ENCODE measurements around the gene TRMT1L. TPM values are rescaled to one million over a fixed set of nuclear protein-coding genes. Genes with fewer than 3 reads are reported as not detected.

TRMT1L gene
- total and polyA plus RNA-seq, 2 experiments from 2014 or later, result 18.3 to 28.3 TPM

DNA sequence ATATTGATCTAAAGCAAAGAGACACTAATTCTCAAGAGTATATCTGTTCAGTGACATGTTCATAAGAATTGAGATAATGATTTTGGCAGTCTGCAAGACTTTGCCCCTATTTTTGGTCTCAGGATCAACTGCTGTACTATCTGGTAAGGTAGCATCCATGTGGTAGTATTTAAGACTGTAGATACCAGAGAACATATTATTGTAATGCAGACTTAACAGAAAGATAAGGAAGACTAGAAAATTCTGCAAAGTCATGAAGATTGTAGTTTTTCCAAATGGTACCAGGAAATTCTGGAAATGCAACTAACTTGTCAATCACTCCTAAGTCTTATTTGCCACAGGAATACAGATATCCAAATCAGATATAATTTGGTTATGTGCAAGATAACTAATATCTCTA, 76.3 kb downstream of the TRMT1L start:
- TF ChIP-seq, protein P1, sequence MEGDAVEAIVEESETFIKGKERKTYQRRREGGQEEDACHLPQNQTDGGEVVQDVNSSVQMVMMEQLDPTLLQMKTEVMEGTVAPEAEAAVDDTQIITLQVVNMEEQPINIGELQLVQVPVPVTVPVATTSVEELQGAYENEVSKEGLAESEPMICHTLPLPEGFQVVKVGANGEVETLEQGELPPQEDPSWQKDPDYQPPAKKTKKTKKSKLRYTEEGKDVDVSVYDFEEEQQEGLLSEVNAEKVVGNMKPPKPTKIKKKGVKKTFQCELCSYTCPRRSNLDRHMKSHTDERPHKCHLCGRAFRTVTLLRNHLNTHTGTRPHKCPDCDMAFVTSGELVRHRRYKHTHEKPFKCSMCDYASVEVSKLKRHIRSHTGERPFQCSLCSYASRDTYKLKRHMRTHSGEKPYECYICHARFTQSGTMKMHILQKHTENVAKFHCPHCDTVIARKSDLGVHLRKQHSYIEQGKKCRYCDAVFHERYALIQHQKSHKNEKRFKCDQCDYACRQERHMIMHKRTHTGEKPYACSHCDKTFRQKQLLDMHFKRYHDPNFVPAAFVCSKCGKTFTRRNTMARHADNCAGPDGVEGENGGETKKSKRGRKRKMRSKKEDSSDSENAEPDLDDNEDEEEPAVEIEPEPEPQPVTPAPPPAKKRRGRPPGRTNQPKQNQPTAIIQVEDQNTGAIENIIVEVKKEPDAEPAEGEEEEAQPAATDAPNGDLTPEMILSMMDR (IDR thresholded peaks at IDR 0.05; ENCODE audit: low read depth, low read length), result no peak
- Histone ChIP-seq H3K27me3 (no peaks in the 10 kb centered on the region), H3K9me3 (ENCODE audit: low read depth) (no peaks in the 10 kb centered on the region), H3K4me1 (ENCODE audit: low read depth) (no peaks in the 10 kb centered on the region), H3K4me3 (no peak overlapping the region), H3K36me3 (no peaks in the 10 kb centered on the region), H3K27ac (no peak overlapping the region)
- no peak for DNase-seq (ENCODE audit: low read depth in 1 of 2, low spot score in 1 of 2)

DNA sequence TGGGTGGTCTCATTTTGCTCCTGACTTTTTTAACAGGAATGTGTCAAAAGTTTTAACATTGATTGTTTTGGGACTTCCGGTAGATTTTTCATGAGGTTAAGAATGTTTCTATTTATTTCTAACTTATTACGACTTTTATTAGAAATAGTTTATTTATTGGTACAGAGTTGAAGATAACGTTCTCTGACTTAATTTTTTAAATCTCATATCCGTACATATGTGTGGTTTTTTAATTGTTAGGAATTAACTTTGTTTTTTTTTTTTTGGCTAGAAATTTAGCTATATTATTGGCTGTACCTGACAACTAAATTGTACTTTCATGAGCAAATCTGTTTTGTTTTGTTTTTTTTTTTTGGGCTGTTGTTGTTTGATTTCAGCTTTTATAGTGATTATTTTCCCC, 79.4 kb downstream of the TRMT1L start:
- no peaks in the 10 kb centered on the region for H3K9me3 ChIP-seq (ENCODE audit: low read depth)
- H3K4me3 ChIP-seq, result no peak overlapping the region
- H3K27ac ChIP-seq, result no peak overlapping the region
- H3K4me1 ChIP-seq (ENCODE audit: low read depth), result no peaks in the 10 kb centered on the region
- DNase-seq (ENCODE audit: low read depth in 1 of 2, low spot score in 1 of 2), result no peak
- H3K36me3 ChIP-seq, result no peaks in the 10 kb centered on the region
- no peaks in the 10 kb centered on the region for H3K27me3 ChIP-seq
- TF ChIP-seq, protein P1 (IDR thresholded peaks at IDR 0.05; ENCODE audit: low read depth, low read length), result no peak

DNA sequence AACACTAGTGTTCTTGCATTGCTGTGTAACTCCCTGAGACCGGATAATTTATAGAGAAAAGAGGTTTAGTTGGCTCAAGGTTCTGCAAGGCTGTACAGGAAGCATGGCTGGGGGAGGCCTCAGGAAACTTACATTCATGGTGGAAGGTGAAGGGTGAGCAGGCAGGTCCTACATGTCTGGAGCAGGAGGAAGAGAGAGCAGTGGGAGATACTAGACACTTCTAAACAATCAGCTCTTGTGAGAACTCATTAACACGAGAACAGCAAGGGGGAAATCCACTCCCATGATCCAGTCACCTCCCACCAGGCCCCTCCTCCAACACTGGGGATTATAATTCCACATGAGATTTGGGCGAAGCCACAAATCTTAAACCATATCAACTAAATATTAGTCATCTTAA, 81.3 kb downstream of the TRMT1L start:
- no peak overlapping the region for H3K4me3 ChIP-seq
- no peak overlapping the region for H3K27ac ChIP-seq
- H3K4me1 ChIP-seq (ENCODE audit: low read depth), result no peaks in the 10 kb centered on the region
- H3K9me3 ChIP-seq (ENCODE audit: low read depth), result no peaks in the 10 kb centered on the region
- TF ChIP-seq, protein P1 (IDR thresholded peaks at IDR 0.05; ENCODE audit: low read depth, low read length), result no peak
- H3K27me3 ChIP-seq, result no peaks in the 10 kb centered on the region
- no peaks in the 10 kb centered on the region for H3K36me3 ChIP-seq
- no peak for DNase-seq (ENCODE audit: low read depth in 1 of 2, low spot score in 1 of 2)

DNA sequence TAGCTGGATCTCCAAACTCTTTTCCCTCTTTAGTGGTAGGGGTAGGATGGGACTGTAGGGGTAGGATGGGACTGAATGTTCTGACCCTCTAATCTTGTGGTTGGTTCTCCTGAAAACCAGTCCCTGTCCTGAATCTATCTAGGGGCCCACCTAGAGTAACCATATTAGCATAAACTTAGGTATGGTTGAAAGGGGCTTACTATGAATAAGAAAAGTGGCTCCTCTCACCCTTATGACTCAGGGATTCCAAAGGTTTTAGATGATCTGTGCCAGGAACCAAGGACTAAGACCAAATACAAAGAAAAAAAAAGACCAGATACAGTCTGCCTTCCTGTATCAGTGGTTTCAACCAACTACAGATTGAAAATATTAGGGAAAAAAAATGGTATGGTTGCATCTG, 82.4 kb downstream of the TRMT1L start:
- no peaks in the 10 kb centered on the region for H3K4me1 ChIP-seq (ENCODE audit: low read depth)
- no peak overlapping the region for H3K27ac ChIP-seq
- peak in 1 of 2 donors; percentile 18 for DNase-seq (ENCODE audit: low read depth in 1 of 2, low spot score in 1 of 2)
- TF ChIP-seq, protein P1 (IDR thresholded peaks at IDR 0.05; ENCODE audit: low read depth, low read length), result no peak
- no peaks in the 10 kb centered on the region for H3K9me3 ChIP-seq (ENCODE audit: low read depth)
- no peaks in the 10 kb centered on the region for H3K27me3 ChIP-seq
- H3K36me3 ChIP-seq, result no peaks in the 10 kb centered on the region
- no peak overlapping the region for H3K4me3 ChIP-seq

DNA sequence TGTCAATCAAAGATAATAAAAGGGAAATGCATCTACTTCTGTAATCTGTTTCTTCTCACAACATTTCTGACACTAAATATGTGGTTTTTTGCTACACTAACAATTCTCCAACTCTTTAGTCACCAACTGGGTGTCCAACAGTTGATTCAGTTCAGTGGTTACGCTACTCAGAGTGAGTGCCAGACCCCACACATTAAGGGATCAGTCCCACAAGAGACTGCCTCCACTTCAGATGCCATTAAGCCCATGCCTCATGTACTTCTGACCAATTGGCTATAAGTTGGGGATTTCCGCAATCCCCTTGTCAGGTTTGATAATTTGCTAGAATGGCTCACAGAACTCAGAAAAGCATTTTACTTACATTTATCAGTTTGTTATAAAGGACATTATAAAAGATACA, 83.0 kb downstream of the TRMT1L start:
- Histone ChIP-seq H3K27me3 (no peaks in the 10 kb centered on the region), H3K4me1 (ENCODE audit: low read depth) (no peaks in the 10 kb centered on the region), H3K27ac (no peak overlapping the region), H3K36me3 (no peaks in the 10 kb centered on the region), H3K9me3 (ENCODE audit: low read depth) (no peaks in the 10 kb centered on the region), H3K4me3 (no peak overlapping the region)
- DNase-seq (ENCODE audit: low read depth in 1 of 2, low spot score in 1 of 2), result peak in 1 of 2 donors; percentile 19
- TF ChIP-seq, protein P1 (IDR thresholded peaks at IDR 0.05; ENCODE audit: low read depth, low read length), result no peak

DNA sequence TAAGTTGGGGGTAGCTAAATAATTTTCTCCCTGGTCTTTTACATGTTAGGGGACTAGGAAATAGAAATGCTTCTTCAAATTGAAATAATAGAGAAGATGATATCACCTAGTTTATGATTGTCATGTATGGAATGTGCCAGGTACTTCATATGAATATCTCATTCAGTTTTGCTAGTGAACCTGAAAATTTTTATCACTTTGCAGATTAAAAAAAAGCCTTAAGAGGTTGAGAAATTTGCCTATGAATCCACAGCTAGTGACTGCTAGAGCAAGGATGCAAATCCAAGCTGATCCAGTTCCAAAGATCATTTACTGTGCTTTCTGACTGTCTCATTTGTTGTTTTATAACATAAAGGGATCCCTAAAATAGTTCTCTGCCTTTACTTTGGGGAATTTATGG, 86.7 kb downstream of the TRMT1L start:
- no peak overlapping the region for H3K27ac ChIP-seq
- DNase-seq (ENCODE audit: low read depth in 1 of 2, low spot score in 1 of 2), result no peak
- no peaks in the 10 kb centered on the region for H3K36me3 ChIP-seq
- TF ChIP-seq, protein P1 (IDR thresholded peaks at IDR 0.05; ENCODE audit: low read depth, low read length), result no peak
- H3K4me3 ChIP-seq, result no peak overlapping the region
- H3K9me3 ChIP-seq (ENCODE audit: low read depth), result no peaks in the 10 kb centered on the region
- H3K4me1 ChIP-seq (ENCODE audit: low read depth), result no peaks in the 10 kb centered on the region
- H3K27me3 ChIP-seq, result no peaks in the 10 kb centered on the region

Measured in cardiac muscle cell (in vitro differentiated cells and primary cell).